IMR-90 (cell line): ENCODE results near the gene RHBDL1. TPM values are rescaled to one million over a fixed set of nuclear protein-coding genes. Genes with fewer than 3 reads are reported as not detected.

ENCODE experiments used
- ATAC-seq: fragments of 200-7000 bp; cut with Tn5 transposase; 2 replicates; pipeline ENCODE4 v1.9.1; 2020; ENCODE audit warnings: low read depth, mild to moderate bottlenecking, moderate library complexity
- BruUV-seq: library from RNA; stranded (reverse); fragments of 400-500 nt; replicated peaks from 2 replicates; lab custom pipeline; 2021; lab: Mats Ljungman, UMichigan
- CTCF ChIA-PET: fragments of 300-600 bp; formaldehyde crosslinking; extraction: SDS; loops from one replicate; lab custom pipeline; 2021; ENCODE audit warnings: antibody characterized with exemption; lab: Yijun Ruan, JAX
- POLR2A ChIA-PET: fragments of 300-600 bp; sonication (Branson Sonifier 250); formaldehyde crosslinking; loops from one replicate; lab custom pipeline; 2022; ENCODE audit warnings: antibody characterized with exemption; ENCODE audit not compliant: unreplicated experiment; lab: Charles Lee
- DNase-seq: peaks from one replicate; pipeline ENCODE4 v3.0.0; 2013
- H2AFZ ChIP-seq: replicated peaks from 2 replicates; pipeline ENCODE3; 2013; ENCODE audit warnings: low read length, mild to moderate bottlenecking; ENCODE audit not compliant: poor library complexity
- H2AK5ac ChIP-seq: 2 replicates; pipeline ENCODE4 v1.6.1; 2013; ENCODE audit warnings: low read depth, low read length, inconsistent platforms
- H2AK9ac ChIP-seq: replicated peaks from 2 replicates; pipeline ENCODE3; 2013; ENCODE audit warnings: mild to moderate bottlenecking, low read depth, low read length, moderate library complexity; ENCODE audit not compliant: poor library complexity
- H2BK120ac ChIP-seq: 2 replicates; pipeline ENCODE4 v1.6.1; 2013; ENCODE audit warnings: low read depth, low read length, inconsistent platforms
- H2BK15ac ChIP-seq: 3 replicates; pipeline ENCODE4 v1.6.1; 2013; ENCODE audit warnings: low read depth, low read length, inconsistent platforms
- H2BK20ac ChIP-seq: 2 replicates; pipeline ENCODE4 v1.6.1; 2013; ENCODE audit warnings: low read depth, mild to moderate bottlenecking, inconsistent platforms, low read length, moderate library complexity
- H2BK5ac ChIP-seq: 2 replicates; pipeline ENCODE4 v1.6.1; 2013; ENCODE audit warnings: mild to moderate bottlenecking, low read depth, low read length, inconsistent platforms; ENCODE audit not compliant: poor library complexity, severe bottlenecking
- H3K14ac ChIP-seq: replicated peaks from 2 replicates; pipeline ENCODE4 v1.6.1; 2013; ENCODE audit warnings: low read depth, low read length, inconsistent platforms
- H3K18ac ChIP-seq: 2 replicates; pipeline ENCODE4 v1.6.1; 2013; ENCODE audit warnings: low read depth, low read length, control low read depth
- H3K23ac ChIP-seq: 2 replicates; pipeline ENCODE4 v1.6.1; 2013; ENCODE audit warnings: low read depth, low read length, inconsistent platforms
- H3K27ac ChIP-seq: 2 replicates; pipeline ENCODE4 v1.5.1; 2013; ENCODE audit warnings: mild to moderate bottlenecking, control low read depth, low read length; ENCODE audit not compliant: insufficient read depth
- H3K27me3 ChIP-seq: 2 replicates; pipeline ENCODE4 v1.6.1; 2013; ENCODE audit warnings: low read length; ENCODE audit not compliant: control insufficient read depth, insufficient read depth
- H3K36me3 ChIP-seq: 2 replicates; pipeline ENCODE4 v1.6.1; 2013; ENCODE audit warnings: low read length, mixed read lengths; ENCODE audit not compliant: control insufficient read depth, insufficient read depth
- H3K4ac ChIP-seq: 2 replicates; pipeline ENCODE4 v1.6.1; 2013; ENCODE audit warnings: low read depth, low read length, inconsistent platforms
- H3K4me1 ChIP-seq: 2 replicates; pipeline ENCODE4 v1.6.1; 2013; ENCODE audit warnings: low read length, mixed read lengths; ENCODE audit not compliant: control insufficient read depth, insufficient read depth
- H3K4me2 ChIP-seq: 2 replicates; pipeline ENCODE4 v1.6.1; 2013; ENCODE audit warnings: low read depth, mild to moderate bottlenecking, control low read depth, low read length, moderate library complexity
- H3K4me3 ChIP-seq: 2 replicates; pipeline ENCODE4 v1.5.1; 2013; ENCODE audit warnings: low read depth, mild to moderate bottlenecking, control low read depth, low read length, moderate library complexity; ENCODE audit not compliant: insufficient read depth
- H3K56ac ChIP-seq: 2 replicates; pipeline ENCODE4 v1.6.1; 2013; ENCODE audit warnings: low read length, inconsistent platforms; ENCODE audit not compliant: insufficient read depth; ENCODE audit errors: extremely low read depth
- H3K79me1 ChIP-seq, 2 experiments: 2 replicates each; pipeline ENCODE4 v1.6.1; 2013; ENCODE audit warnings: low read length in 2 of 2, inconsistent platforms in 1 of 2, low read depth in 1 of 2
- H3K9ac ChIP-seq: 2 replicates; pipeline ENCODE4 v1.6.1; 2013; ENCODE audit warnings: low read depth, low read length, control low read depth
- H3K9me1 ChIP-seq: 2 replicates; pipeline ENCODE4 v1.6.1; 2013; ENCODE audit warnings: low read length, inconsistent platforms; ENCODE audit not compliant: insufficient read depth
- H3K9me3 ChIP-seq: 2 replicates; pipeline ENCODE4 v1.6.1; 2013; ENCODE audit warnings: low read length; ENCODE audit not compliant: control insufficient read depth, insufficient read depth
- H4K20me1 ChIP-seq: 2 replicates; pipeline ENCODE4 v1.6.1; 2013; ENCODE audit warnings: low read length, inconsistent platforms; ENCODE audit not compliant: insufficient read depth
- H4K5ac ChIP-seq: 2 replicates; pipeline ENCODE4 v1.6.1; 2013; ENCODE audit warnings: mild to moderate bottlenecking, low read depth, low read length, control low read depth
- H4K8ac ChIP-seq, 2 experiments: 2 replicates each; pipeline ENCODE4 v1.6.1; 2013; ENCODE audit warnings: low read depth in 2 of 2, low read length in 2 of 2, control low read depth in 1 of 2, inconsistent platforms in 1 of 2
- H4K91ac ChIP-seq: 2 replicates; pipeline ENCODE4 v1.6.1; 2013; ENCODE audit warnings: low read depth, low read length, inconsistent platforms; ENCODE audit not compliant: insufficient read depth
- CTCF ChIP-seq: conservative IDR thresholded peaks from 2 replicates; pipeline ENCODE4 v1.5.1; 2012; ENCODE audit warnings: mild to moderate bottlenecking, low read depth, low read length, improper control_type of control experiment
- USF2 ChIP-seq: fragments of 150-350 bp; IDR thresholded peaks from 2 replicates; pipeline ENCODE4 v1.6.1; 2017; ENCODE audit warnings: mild to moderate bottlenecking, antibody characterized with exemption, low read length, low read depth
- WGBS, 2 experiments: methylation state at CpG; one replicate each; pipeline versions ENCODE4 v1.1.5 to v1.1.7; 2013; ENCODE audit warnings: missing lambda C conversion rate in 2 of 2; ENCODE audit not compliant: insufficient read length in 1 of 2; ENCODE audit errors: extremely low coverage in 2 of 2; 5-methylcytosine and 5-hydroxymethylcytosine counted together
- dilution Hi-C: fragments of 300-500 bp; cut with HindIII; formaldehyde crosslinking; loops from one replicate; pipeline ENCODE4 v1.14.3; 2018; ENCODE audit warnings: low sequenced_read_pairs; ENCODE audit not compliant: unreplicated experiment
- in situ Hi-C: fragments of 300-500 bp; cut with MboI; formaldehyde crosslinking; loops from 3 replicates; pipeline ENCODE4 v1.14.3; 2019; ENCODE audit warnings: low sequenced_read_pairs, inconsistent platforms, mixed read lengths
- intact Hi-C: fragments of 100-400 bp; cut with micrococcal nuclease; formaldehyde crosslinking; loops from 2 replicates; pipeline ENCODE4 v1.10.0; 2022
- polyA plus RNA-seq, 3 experiments: library from polyadenylated mRNA; depleted of rRNA; stranded (reverse); fragments of >200 nt; gene quantifications; 2 replicates each; pipeline ENCODE4 v1.2.3, GENCODE V29; 2012; ENCODE audit warnings: low replicate concordance in 1 of 3
- total RNA-seq: library from RNA; depleted of rRNA; stranded (reverse); fragments of >200 nt; gene quantifications from 2 replicates; pipeline ENCODE4 v1.2.3, GENCODE V29; 2012

RHBDL1 gene
- total and polyA plus RNA-seq, 2 of the 4 experiments (the other 2 are of a cell fraction), result 0.72 to 4.1 TPM

DNA sequence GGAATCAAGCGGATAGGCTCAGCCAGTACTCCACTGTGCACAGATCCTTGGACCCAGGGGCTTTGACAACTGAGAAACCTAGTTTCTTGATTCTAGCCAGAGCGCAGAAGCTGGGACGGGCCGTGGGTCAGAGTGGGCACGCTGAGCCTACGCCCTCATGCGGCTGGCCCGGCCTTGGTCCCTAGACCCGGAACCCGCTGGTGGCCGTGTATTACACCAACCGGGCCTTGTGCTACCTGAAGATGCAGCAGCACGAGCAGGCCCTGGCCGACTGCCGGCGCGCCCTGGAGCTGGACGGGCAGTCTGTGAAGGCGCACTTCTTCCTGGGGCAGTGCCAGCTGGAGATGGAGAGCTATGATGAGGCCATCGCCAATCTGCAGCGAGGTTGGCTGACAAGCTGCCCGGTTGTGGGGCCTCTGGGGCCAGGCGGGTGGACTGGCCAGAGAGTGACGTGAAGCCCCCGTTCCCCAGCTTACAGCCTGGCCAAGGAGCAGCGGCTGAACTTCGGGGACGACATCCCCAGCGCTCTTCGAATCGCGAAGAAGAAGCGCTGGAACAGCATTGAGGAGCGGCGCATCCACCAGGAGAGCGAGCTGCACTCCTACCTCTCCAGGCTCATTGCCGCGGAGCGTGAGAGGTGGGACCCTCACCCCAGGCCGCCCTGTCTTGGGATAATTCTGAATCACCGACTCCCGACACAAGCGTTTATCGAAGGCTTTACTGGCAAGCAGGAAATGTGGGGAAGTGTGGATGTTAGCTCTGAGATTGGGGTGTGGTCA lies 5.7 kb downstream of the RHBDL1 start:
- intact Hi-C loops (no loop called here), in situ Hi-C loops (no loop called here), dilution Hi-C loops (no loop called here)
- H2AK9ac ChIP-seq, result peak overlapping the region; percentile 95
- H3K4me3 ChIP-seq, result peak overlapping the region; percentile 96
- no peak overlapping the region for H2BK15ac ChIP-seq
- no TSS peak for BruUV-seq
- H3K36me3 ChIP-seq, result peaks cover 32% of the 10 kb centered on the region
- H2BK5ac ChIP-seq, result peak overlapping the region; percentile 14
- H4K8ac ChIP-seq, result no peak overlapping the region; a peak in 1 of 4 replicates
- H2AK5ac ChIP-seq, result peak overlapping the region; percentile 11; the same call in 1 of the 2 replicates
- peak overlapping the region; percentile 39; the same call in 1 of the 2 replicates for H3K23ac ChIP-seq
- WGBS, 2 experiments, result 48% methylated on average over 25 of the region's 44 CpGs; no CpG with 5 or more reads in 1 of the 2 experiments
- 0 out of 2 replicates have a peak overlapping the region, but pooled peaks have one; percentile 23 for H3K14ac ChIP-seq
- H3K9me3 ChIP-seq, result no peaks in the 10 kb centered on the region
- no peak overlapping the region for H2BK20ac ChIP-seq
- H3K9me1 ChIP-seq, result peaks cover 15% of the 10 kb centered on the region
- peak; percentile 49 for DNase-seq
- no peak overlapping the region for H3K56ac ChIP-seq
- H3K27ac ChIP-seq, result peak overlapping the region; percentile 82
- H2AFZ ChIP-seq, result no peak overlapping the region
- H4K5ac ChIP-seq, result no peak overlapping the region; the same call in 1 of the 2 replicates
- no peak overlapping the region for H2BK120ac ChIP-seq
- no peak for TF ChIP-seq USF2
- TF ChIP-seq CTCF, result peak; percentile 16; the same call in 1 of the 2 replicates
- no peak for ATAC-seq
- no peak overlapping the region for H3K4ac ChIP-seq
- peak overlapping the region; percentile 80 for H3K9ac ChIP-seq
- H3K18ac ChIP-seq, result no peak overlapping the region
- peaks cover 9 to 40% of the 10 kb centered on the region in 2 experiments; a peak in 3 of 4 replicates for H3K79me1 ChIP-seq
- peaks cover 20% of the 10 kb centered on the region for H3K4me1 ChIP-seq
- H4K91ac ChIP-seq, result no peak overlapping the region
- ChIA-PET POLR2A (no interaction called here), CTCF (no interaction called here)
- H3K27me3 ChIP-seq, result no peaks in the 10 kb centered on the region
- H3K4me2 ChIP-seq, result peak overlapping the region; percentile 98
- peaks cover 34% of the 10 kb centered on the region for H4K20me1 ChIP-seq
